WI38 (cell line): ENCODE results near the gene PLEK.
"Not testable (repeated sequence)": the region's sequence is repeated elsewhere in the genome, so short reads cannot be mapped to it uniquely, and the experiment has no call there.

Source experiments
- H3K4me3 ChIP-seq: 2 replicates; pipeline ENCODE4 v1.5.1; 2011; ENCODE audit warnings: low read depth, mild to moderate bottlenecking, control low read depth, low read length
- CTCF ChIP-seq: IDR thresholded peaks from 2 replicates; pipeline ENCODE4 v1.5.1; 2012; ENCODE audit warnings: low read depth, mild to moderate bottlenecking, control low read depth, low read length

Gene PLEK

DNA sequence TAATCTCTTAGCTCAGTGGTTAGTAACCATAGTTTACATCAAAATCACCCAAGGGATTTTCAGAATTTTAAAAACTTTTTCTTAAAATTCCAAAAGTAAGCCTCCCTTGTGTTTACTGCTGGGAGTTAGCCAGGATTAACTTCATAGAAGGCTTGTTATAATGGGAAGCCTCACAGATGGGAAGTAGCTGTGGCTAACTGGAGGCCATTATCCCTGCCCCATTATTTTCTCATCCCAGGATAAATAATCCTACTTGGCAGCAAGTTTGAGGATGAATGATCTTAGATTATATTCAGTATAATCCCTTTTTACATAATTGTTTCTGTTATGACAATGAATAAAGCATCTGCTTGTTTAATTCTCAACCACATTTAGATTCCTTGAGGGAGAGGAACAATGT, 25.5 kb downstream of the PLEK start:
- no peak for TF ChIP-seq CTCF
- H3K4me3 ChIP-seq, result no peak overlapping the region

DNA sequence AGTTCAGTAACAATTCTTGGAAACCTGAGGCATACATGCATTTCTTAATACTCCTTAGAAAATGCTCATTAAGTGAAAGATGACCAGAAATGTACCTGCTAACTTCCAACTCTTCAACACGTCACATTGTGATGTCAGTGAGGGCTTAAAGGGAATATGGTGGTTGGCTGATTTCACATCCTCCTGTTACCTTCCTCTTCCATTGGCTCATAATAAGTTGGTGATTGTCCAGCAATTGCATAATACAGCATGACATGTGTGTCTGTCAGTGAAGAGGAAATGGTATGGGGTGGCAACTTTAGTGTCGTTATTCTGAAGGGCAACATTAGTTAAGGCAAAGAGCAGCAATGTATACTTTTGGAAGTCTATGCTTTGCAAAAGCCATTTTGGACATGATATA, 26.0 kb downstream of the PLEK start:
- H3K4me3 ChIP-seq, result no peak overlapping the region
- no peak for TF ChIP-seq CTCF

DNA sequence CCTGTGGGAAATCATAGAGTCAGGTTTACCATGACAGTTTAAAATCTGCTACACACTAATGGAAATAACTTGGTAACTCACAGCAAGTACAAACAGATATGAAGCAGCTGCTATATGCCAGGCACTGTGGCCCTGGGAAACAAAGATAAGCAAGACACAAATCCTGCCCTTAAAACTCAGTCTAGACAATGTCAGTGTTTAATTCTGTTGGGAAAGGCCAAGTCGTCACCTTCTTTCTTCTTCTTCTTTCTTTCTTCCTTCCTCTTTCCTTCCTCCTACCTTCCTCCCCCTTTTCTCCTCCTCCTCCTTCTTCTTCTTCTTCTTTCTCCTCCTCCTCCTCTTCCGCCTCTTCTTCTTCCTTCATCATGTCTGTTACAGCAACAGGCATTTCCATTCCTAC, 26.8 kb downstream of the PLEK start:
- H3K4me3 ChIP-seq, result no peak overlapping the region
- TF ChIP-seq CTCF, result no peak

GRCh38 chr2:68396093-68396492, 31.0 kb downstream of the PLEK start:
- no peak overlapping the region for H3K4me3 ChIP-seq
- no peak for TF ChIP-seq CTCF

GRCh38 chr2:68397704-68398263, 32.7 kb downstream of the PLEK start:
- not testable (repeated sequence) for H3K4me3 ChIP-seq

- H3K4me3 ChIP-seq, result no peak overlapping the region
- no peak for TF ChIP-seq CTCF
These were observed 38.1 kb downstream of the PLEK start for GRCh38 chr2:68403199-68403644.

- no peak overlapping the region for H3K4me3 ChIP-seq
- no peak for TF ChIP-seq CTCF
These were observed 39.1 kb downstream of the PLEK start for GRCh38 chr2:68404164-68404563.
